ENCODE results near the gene AREL1.
"Not testable (repeated sequence)": the region's sequence is repeated elsewhere in the genome, so short reads cannot be mapped to it uniquely, and the experiment has no call there.

AREL1 gene, protein sequence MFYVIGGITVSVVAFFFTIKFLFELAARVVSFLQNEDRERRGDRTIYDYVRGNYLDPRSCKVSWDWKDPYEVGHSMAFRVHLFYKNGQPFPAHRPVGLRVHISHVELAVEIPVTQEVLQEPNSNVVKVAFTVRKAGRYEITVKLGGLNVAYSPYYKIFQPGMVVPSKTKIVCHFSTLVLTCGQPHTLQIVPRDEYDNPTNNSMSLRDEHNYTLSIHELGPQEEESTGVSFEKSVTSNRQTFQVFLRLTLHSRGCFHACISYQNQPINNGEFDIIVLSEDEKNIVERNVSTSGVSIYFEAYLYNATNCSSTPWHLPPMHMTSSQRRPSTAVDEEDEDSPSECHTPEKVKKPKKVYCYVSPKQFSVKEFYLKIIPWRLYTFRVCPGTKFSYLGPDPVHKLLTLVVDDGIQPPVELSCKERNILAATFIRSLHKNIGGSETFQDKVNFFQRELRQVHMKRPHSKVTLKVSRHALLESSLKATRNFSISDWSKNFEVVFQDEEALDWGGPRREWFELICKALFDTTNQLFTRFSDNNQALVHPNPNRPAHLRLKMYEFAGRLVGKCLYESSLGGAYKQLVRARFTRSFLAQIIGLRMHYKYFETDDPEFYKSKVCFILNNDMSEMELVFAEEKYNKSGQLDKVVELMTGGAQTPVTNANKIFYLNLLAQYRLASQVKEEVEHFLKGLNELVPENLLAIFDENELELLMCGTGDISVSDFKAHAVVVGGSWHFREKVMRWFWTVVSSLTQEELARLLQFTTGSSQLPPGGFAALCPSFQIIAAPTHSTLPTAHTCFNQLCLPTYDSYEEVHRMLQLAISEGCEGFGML

DNA sequence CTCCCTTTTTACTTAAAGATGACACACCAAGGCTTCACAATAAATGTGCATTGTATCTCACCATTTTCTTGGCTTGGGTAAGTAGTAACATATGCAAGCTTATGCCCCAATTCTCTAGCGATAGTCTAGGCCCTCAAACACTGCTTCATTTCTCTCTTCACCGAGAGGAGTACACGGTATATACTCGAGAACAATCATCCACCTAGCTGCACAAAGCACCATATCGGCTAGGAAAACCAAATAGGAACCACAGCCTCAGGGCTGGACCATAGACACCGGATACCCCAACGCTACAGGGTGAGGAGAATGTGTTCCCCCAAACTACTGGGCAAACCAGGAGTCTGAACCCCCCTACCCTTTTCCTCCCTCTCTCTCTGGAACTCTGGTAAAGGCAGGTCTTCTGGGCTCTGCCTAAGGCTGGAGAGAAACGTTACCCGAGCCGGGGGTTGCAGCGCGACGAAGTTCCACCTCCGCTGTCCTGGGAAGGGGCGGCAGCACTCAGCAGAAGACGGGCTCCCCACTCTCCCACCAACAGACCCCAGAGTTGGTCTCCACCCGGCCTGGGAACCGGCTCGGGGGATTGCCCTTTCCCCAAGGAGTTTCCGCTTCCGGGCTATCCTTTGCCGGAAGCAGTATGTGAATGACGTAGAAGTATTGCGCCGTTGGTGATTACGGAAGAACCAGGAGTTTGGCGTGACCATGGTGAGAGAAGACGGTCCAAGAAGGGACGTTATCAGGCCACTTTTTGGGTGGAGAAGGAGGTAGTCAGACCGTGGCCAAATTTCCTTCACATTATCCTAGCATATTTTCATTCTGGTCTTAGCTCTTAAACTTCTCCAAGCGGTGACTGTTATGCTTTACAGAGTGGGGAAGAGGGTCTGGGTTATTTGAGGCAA lies at the start of gene AREL1, which contains the start of gene FCF1:
TSS of gene AREL1 (minus strand) at position 582 of the 896 bp plus-strand sequence. CDS start 27,465 bp downstream, outside the sequence.
TSS of gene FCF1 (plus strand) at position 646 of the 896 bp plus-strand sequence. CDS start at position 700, 54 bp downstream.
- H4K20me1 ChIP-seq (ENCODE audit: control insufficient read depth, insufficient read depth, low read depth, low read length) = no peaks in the 10 kb centered on the region
- peaks cover 27% of the 10 kb centered on the region for H3K36me3 ChIP-seq (ENCODE audit: control insufficient read depth, low read length)
- no peak for TF ChIP-seq EZH2phosphoT487 (IDR thresholded peaks at IDR 0.05; ENCODE audit: borderline replicate concordance, low read length)
- TF ChIP-seq, protein P1, sequence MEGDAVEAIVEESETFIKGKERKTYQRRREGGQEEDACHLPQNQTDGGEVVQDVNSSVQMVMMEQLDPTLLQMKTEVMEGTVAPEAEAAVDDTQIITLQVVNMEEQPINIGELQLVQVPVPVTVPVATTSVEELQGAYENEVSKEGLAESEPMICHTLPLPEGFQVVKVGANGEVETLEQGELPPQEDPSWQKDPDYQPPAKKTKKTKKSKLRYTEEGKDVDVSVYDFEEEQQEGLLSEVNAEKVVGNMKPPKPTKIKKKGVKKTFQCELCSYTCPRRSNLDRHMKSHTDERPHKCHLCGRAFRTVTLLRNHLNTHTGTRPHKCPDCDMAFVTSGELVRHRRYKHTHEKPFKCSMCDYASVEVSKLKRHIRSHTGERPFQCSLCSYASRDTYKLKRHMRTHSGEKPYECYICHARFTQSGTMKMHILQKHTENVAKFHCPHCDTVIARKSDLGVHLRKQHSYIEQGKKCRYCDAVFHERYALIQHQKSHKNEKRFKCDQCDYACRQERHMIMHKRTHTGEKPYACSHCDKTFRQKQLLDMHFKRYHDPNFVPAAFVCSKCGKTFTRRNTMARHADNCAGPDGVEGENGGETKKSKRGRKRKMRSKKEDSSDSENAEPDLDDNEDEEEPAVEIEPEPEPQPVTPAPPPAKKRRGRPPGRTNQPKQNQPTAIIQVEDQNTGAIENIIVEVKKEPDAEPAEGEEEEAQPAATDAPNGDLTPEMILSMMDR (IDR thresholded peaks at IDR 0.05; ENCODE audit: low read depth, low read length, poor library complexity, severe bottlenecking) = no peak
- peak within 1 kb of the TSS; percentile 85 for H3K4me3 ChIP-seq (ENCODE audit: low read length)
- H3K9me3 ChIP-seq (ENCODE audit: control insufficient read depth, insufficient read depth, low read length) = no peaks in the 10 kb centered on the region
- no peak within 1 kb of the TSS for H3K27ac ChIP-seq (ENCODE audit: low read depth, low read length)
- H3K79me2 ChIP-seq (ENCODE audit: control insufficient read depth, low read length) = peaks cover 71% of the 10 kb centered on the region
- H3K4me2 ChIP-seq (ENCODE audit: low read length) = peak within 1 kb of the TSS; percentile 73
- no peaks in the 10 kb centered on the region for H3K9me2 ChIP-seq (replicated peaks; ENCODE audit: control insufficient read depth, low read length)
- no peaks in the 10 kb centered on the region for H3K27me3 ChIP-seq (ENCODE audit: control insufficient read depth, low read length)
- peaks cover 11% of the 10 kb centered on the region for H3K4me1 ChIP-seq (ENCODE audit: control insufficient read depth, low read length)
- H3F3A ChIP-seq (ENCODE audit: control insufficient read depth, insufficient read depth) = 0 out of 2 replicates have a peak, but pooled peaks cover 3% of the 10 kb centered on the region

DNA sequence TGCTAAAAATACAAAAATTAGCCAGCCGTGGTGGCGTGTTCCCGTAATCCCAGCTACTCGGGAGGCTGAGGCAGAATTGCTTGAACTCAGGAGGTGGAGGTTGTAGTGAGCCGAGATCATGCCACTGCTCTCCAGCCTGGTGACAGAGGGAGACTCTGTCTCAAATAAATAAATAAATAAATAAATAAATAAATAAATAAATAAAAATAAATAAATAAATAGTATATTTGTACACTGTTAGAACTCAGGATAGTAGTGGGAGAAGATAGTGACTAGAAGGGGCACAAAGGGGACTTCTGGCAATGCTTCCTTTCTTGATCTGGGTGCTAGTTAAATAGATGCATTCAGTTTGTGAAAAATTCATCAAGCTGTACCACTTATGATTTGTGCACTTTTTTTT lies 45.6 kb upstream of the AREL1 start:
- not testable (repeated sequence) for H3K27ac ChIP-seq (ENCODE audit: low read depth, low read length); H3F3A ChIP-seq (ENCODE audit: control insufficient read depth, insufficient read depth); H3K79me2 ChIP-seq (ENCODE audit: control insufficient read depth, low read length); H3K9me2 ChIP-seq (replicated peaks; ENCODE audit: control insufficient read depth, low read length); H4K20me1 ChIP-seq (ENCODE audit: control insufficient read depth, insufficient read depth, low read depth, low read length); H3K9me3 ChIP-seq (ENCODE audit: control insufficient read depth, insufficient read depth, low read length); H3K4me3 ChIP-seq (ENCODE audit: low read length); H3K36me3 ChIP-seq (ENCODE audit: control insufficient read depth, low read length); H3K27me3 ChIP-seq (ENCODE audit: control insufficient read depth, low read length); H3K4me2 ChIP-seq (ENCODE audit: low read length)
- H3K4me1 ChIP-seq (ENCODE audit: control insufficient read depth, low read length) = peaks cover 11% of the 10 kb centered on the region

DNA sequence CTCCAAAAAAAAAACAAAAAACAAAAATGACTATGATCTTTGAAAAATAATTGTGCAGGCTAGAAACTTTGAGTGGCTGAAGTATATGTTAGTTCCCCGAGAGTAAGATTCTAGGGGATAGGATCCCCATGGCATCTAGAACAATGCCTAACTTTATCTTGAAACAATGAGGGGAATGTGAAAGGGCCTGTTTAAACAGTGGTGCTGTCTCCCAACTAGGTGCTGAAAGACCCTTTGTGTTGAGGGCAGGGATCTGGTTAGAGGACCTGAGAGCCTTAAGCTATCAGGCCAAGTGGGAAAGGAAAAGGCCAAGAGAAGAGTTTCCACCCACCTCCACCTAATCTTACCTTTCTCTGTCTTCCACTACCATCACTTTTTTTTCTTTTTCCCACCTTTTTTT lies 43.4 kb upstream of the AREL1 start:
- Histone ChIP-seq H3K4me2 (ENCODE audit: low read length) (no peak overlapping the region), H3K4me1 (ENCODE audit: control insufficient read depth, low read length) (no peaks in the 10 kb centered on the region), H3K9me3 (ENCODE audit: control insufficient read depth, insufficient read depth, low read length) (no peaks in the 10 kb centered on the region), H3K9me2 (replicated peaks; ENCODE audit: control insufficient read depth, low read length) (no peaks in the 10 kb centered on the region), H4K20me1 (ENCODE audit: control insufficient read depth, insufficient read depth, low read depth, low read length) (no peaks in the 10 kb centered on the region), H3K27me3 (ENCODE audit: control insufficient read depth, low read length) (no peaks in the 10 kb centered on the region), H3K27ac (ENCODE audit: low read depth, low read length) (no peak overlapping the region), H3F3A (ENCODE audit: control insufficient read depth, insufficient read depth) (no peaks in the 10 kb centered on the region), H3K79me2 (ENCODE audit: control insufficient read depth, low read length) (no peaks in the 10 kb centered on the region), H3K4me3 (ENCODE audit: low read length) (no peak overlapping the region), H3K36me3 (ENCODE audit: control insufficient read depth, low read length) (no peaks in the 10 kb centered on the region)
- TF ChIP-seq, protein P1 (IDR thresholded peaks at IDR 0.05; ENCODE audit: low read depth, low read length, poor library complexity, severe bottlenecking) = no peak
- no peak for TF ChIP-seq EZH2phosphoT487 (IDR thresholded peaks at IDR 0.05; ENCODE audit: borderline replicate concordance, low read length)
